H1 (cell line): ENCODE data around the gene PLEKHA5. TPM values are rescaled to one million over a fixed set of nuclear protein-coding genes. Genes with fewer than 3 reads are reported as not detected.

Source experiments
- CTCF ChIA-PET: fragments of 300-600 bp; sonication (Branson Sonifier 250); formaldehyde crosslinking; loops from one replicate; lab custom pipeline; 2021; ENCODE audit not compliant: partially characterized antibody; lab: Charles Lee
- POLR2A ChIA-PET: fragments of 300-600 bp; sonication (Branson Sonifier 250); formaldehyde crosslinking; loops from one replicate; lab custom pipeline; 2021; ENCODE audit warnings: inconsistent platforms; ENCODE audit not compliant: partially characterized antibody; lab: Charles Lee
- DNase-seq, 2 experiments: peaks; one replicate each; pipeline versions ENCODE4 v3.0.0 to v3.0.0-alpha.2; 2010 to 2022; ENCODE audit warnings: low spot score in 2 of 2, low read depth in 1 of 2, mixed read lengths in 1 of 2
- FAIRE-seq: peaks from 2 replicates; lab custom pipeline; 2011; peaks lifted over from hg19 to GRCh38; lab: Jason Lieb, UNC
- H2AFZ ChIP-seq: 2 replicates; pipeline ENCODE4 v1.8.1; 2012; ENCODE audit warnings: low read length, inconsistent platforms
- H2AK5ac ChIP-seq: 2 replicates; pipeline ENCODE4 v1.6.1; 2013; ENCODE audit warnings: low read depth, low read length
- H2BK120ac ChIP-seq: replicated peaks from 2 replicates; pipeline ENCODE3; 2013; ENCODE audit warnings: low read depth, low read length, inconsistent platforms
- H2BK12ac ChIP-seq: 2 replicates; pipeline ENCODE4 v1.6.1; 2013; ENCODE audit warnings: low read depth, low read length
- H2BK15ac ChIP-seq: 2 replicates; pipeline ENCODE4 v1.6.1; 2013; ENCODE audit warnings: low read length
- H2BK20ac ChIP-seq: 2 replicates; pipeline ENCODE4 v1.6.1; 2013; ENCODE audit warnings: low read length
- H2BK5ac ChIP-seq: 2 replicates; pipeline ENCODE4 v1.6.1; 2013; ENCODE audit warnings: low read depth, low read length
- H3K14ac ChIP-seq: 2 replicates; pipeline ENCODE4 v1.6.1; 2013; ENCODE audit warnings: inconsistent platforms; ENCODE audit not compliant: insufficient read length
- H3K18ac ChIP-seq: 2 replicates; pipeline ENCODE4 v1.6.1; 2013; ENCODE audit warnings: low read length; ENCODE audit errors: extremely low read depth
- H3K23ac ChIP-seq: 2 replicates; pipeline ENCODE4 v1.6.1; 2013; ENCODE audit warnings: inconsistent platforms; ENCODE audit not compliant: insufficient read length
- H3K23me2 ChIP-seq: 2 replicates; pipeline ENCODE4 v1.6.1; 2013; ENCODE audit warnings: low read depth, low read length
- H3K27ac ChIP-seq: 2 replicates; pipeline ENCODE4 v1.6.1; 2011; ENCODE audit warnings: low read depth, low read length, inconsistent platforms
- H3K27me3 ChIP-seq, 4 experiments: replicated peaks in 1 of 4; 1 replicate in 1 of 4; 2 replicates in 3 of 4; pipeline versions ENCODE4 v1.6.1 to v1.8.1; 2011 to 2013; ENCODE audit warnings: low read length in 3 of 4, mild to moderate bottlenecking in 3 of 4, inconsistent platforms in 2 of 4, mixed read lengths in 2 of 4, moderate library complexity in 1 of 4; ENCODE audit not compliant: control insufficient read depth in 3 of 4, insufficient read depth in 3 of 4; ENCODE audit errors: extremely low read depth in 1 of 4
- H3K36me3 ChIP-seq, 4 experiments: 2 replicates each; pipeline versions ENCODE4 v1.6.1 to v1.8.1; 2011 to 2013; ENCODE audit warnings: mild to moderate bottlenecking in 4 of 4, low read length in 3 of 4, moderate library complexity in 2 of 4, control low read depth in 1 of 4, inconsistent platforms in 1 of 4; ENCODE audit not compliant: insufficient read depth in 4 of 4, control insufficient read depth in 2 of 4
- H3K4ac ChIP-seq: replicated peaks from 2 replicates; pipeline ENCODE3; 2013; ENCODE audit warnings: low read length, low read depth, mixed read lengths, inconsistent platforms; ENCODE audit not compliant: insufficient read length
- H3K4me1 ChIP-seq, 4 experiments: replicated peaks in 1 of 4; 1 replicate in 1 of 4; 2 replicates in 3 of 4; pipeline versions ENCODE4 v1.6.1 to v1.8.1; 2011 to 2013; ENCODE audit warnings: low read length in 3 of 4, inconsistent platforms in 2 of 4, mixed read lengths in 1 of 4; ENCODE audit not compliant: insufficient read depth in 4 of 4, control insufficient read depth in 3 of 4
- H3K4me2 ChIP-seq, 2 experiments: 2 replicates each; pipeline versions ENCODE4 v1.6.1 to v1.8.1; 2011 to 2013; ENCODE audit warnings: low read depth in 2 of 2, low read length in 2 of 2, control low read depth in 1 of 2, inconsistent platforms in 1 of 2, mild to moderate bottlenecking in 1 of 2; ENCODE audit not compliant: insufficient read depth in 1 of 2
- H3K4me3 ChIP-seq, 4 experiments: fragments of 200-600, 300-600 bp in 1 of 4; sonication (generic), shearing (Covaris generic), sonication (Bioruptor Twin) in 1 of 4; 2 replicates each; pipeline versions ENCODE4 v1.5.1 to v1.8.1; 2011 to 2016; ENCODE audit warnings: low read length in 4 of 4, low read depth in 3 of 4, control low read depth in 2 of 4, inconsistent platforms in 2 of 4, mild to moderate bottlenecking in 2 of 4, mixed read lengths in 1 of 4, moderate library complexity in 1 of 4; ENCODE audit not compliant: insufficient read depth in 2 of 4; ENCODE audit errors: extremely low read depth in 1 of 4
- H3K56ac ChIP-seq: replicated peaks from 2 replicates; pipeline ENCODE3; 2013; ENCODE audit warnings: low read depth, mild to moderate bottlenecking, mixed read lengths, low read length, inconsistent platforms; ENCODE audit not compliant: insufficient read length
- H3K79me1 ChIP-seq: 2 replicates; pipeline ENCODE4 v1.6.1; 2013; ENCODE audit warnings: low read depth, low read length, control low read depth
- H3K79me2 ChIP-seq, 2 experiments: 2 replicates each; pipeline versions ENCODE4 v1.6.1 to v1.8.1; 2012 to 2013; ENCODE audit warnings: low read length in 2 of 2, mild to moderate bottlenecking in 2 of 2, inconsistent platforms in 1 of 2; ENCODE audit not compliant: insufficient read depth in 2 of 2, control insufficient read depth in 1 of 2
- H3K9ac ChIP-seq, 4 experiments: replicated peaks in 1 of 4; 1 replicate in 1 of 4; 2 replicates in 3 of 4; pipeline versions ENCODE4 v1.6.1 to v1.8.1; 2011 to 2013; ENCODE audit warnings: low read depth in 3 of 4, low read length in 3 of 4, control low read depth in 2 of 4, mild to moderate bottlenecking in 2 of 4, moderate library complexity in 2 of 4, inconsistent platforms in 1 of 4; ENCODE audit errors: extremely low read depth in 1 of 4
- H3K9me3 ChIP-seq, 2 experiments: 2 replicates each; pipeline versions ENCODE4 v1.6.1 to v1.8.1; 2012 to 2013; ENCODE audit warnings: mild to moderate bottlenecking in 2 of 2, moderate library complexity in 2 of 2, control low read depth in 1 of 2, inconsistent platforms in 1 of 2, low read depth in 1 of 2, low read length in 1 of 2, mixed read lengths in 1 of 2; ENCODE audit not compliant: insufficient read depth in 2 of 2
- H4K20me1 ChIP-seq, 2 experiments: replicated peaks in 1 of 2; 2 replicates each; pipeline versions ENCODE3 to v1.8.1; 2011 to 2013; ENCODE audit warnings: inconsistent platforms in 2 of 2, low read length in 2 of 2, mild to moderate bottlenecking in 1 of 2; ENCODE audit not compliant: insufficient read depth in 2 of 2, control insufficient read depth in 1 of 2
- H4K5ac ChIP-seq: 2 replicates; pipeline ENCODE4 v1.6.1; 2013; ENCODE audit warnings: low read length, low read depth, mixed read lengths, inconsistent platforms; ENCODE audit not compliant: insufficient read length
- H4K8ac ChIP-seq: 2 replicates; pipeline ENCODE4 v1.8.0; 2013; ENCODE audit warnings: mild to moderate bottlenecking, moderate library complexity, low read length, inconsistent platforms; ENCODE audit not compliant: insufficient read depth; ENCODE audit errors: extremely low read depth
- H4K91ac ChIP-seq: replicated peaks from 2 replicates; pipeline ENCODE3; 2013; ENCODE audit warnings: low read length, mixed read lengths, inconsistent platforms; ENCODE audit not compliant: insufficient read length
- BCL11A ChIP-seq, 2 experiments: IDR thresholded peaks; one replicate each; pipeline ENCODE4 v1.6.1; 2011; ENCODE audit warnings: low read depth in 2 of 2, low read length in 2 of 2, mild to moderate bottlenecking in 2 of 2
- CBX5 ChIP-seq: fragments of 300-800, 300-1000 bp; sonication (generic); IDR thresholded peaks from 2 replicates; pipeline ENCODE4 v1.7.1; 2016; ENCODE audit warnings: antibody characterized with exemption, low read length, low read depth
- CHD2 ChIP-seq: IDR thresholded peaks from 2 replicates; pipeline ENCODE4 v1.6.1; 2012; ENCODE audit warnings: low read length, improper control_type of control experiment
- GABPA ChIP-seq: IDR thresholded peaks from 2 replicates; pipeline ENCODE4 v1.6.1; 2011; ENCODE audit warnings: mild to moderate bottlenecking, low read length, moderate library complexity, borderline replicate concordance; ENCODE audit not compliant: insufficient read depth
- NRF1 ChIP-seq: IDR thresholded peaks from 2 replicates; pipeline ENCODE4 v1.6.1; 2011; ENCODE audit warnings: mild to moderate bottlenecking, low read depth, low read length, improper control_type of control experiment
- PHF8 ChIP-seq: fragments of 200-600 bp; sonication (generic); conservative IDR thresholded peaks from 2 replicates; pipeline ENCODE4 v1.7.1; 2012; ENCODE audit warnings: low read depth, mild to moderate bottlenecking, inconsistent platforms, low read length, moderate library complexity
- RXRA ChIP-seq: IDR thresholded peaks from 2 replicates; pipeline ENCODE4 v1.6.1; 2011; ENCODE audit warnings: low read depth, mild to moderate bottlenecking, low read length, moderate library complexity; ENCODE audit not compliant: insufficient read depth
- TBP ChIP-seq: IDR thresholded peaks from 2 replicates; pipeline ENCODE4 v1.6.1; 2011; ENCODE audit warnings: low read depth, low read length, improper control_type of control experiment
- WGBS, 2 experiments: shearing (Covaris generic) in 1 of 2; methylation state at CpG; one replicate each; pipeline versions ENCODE4 v1.1.6 to v1.1.7; 2013 to 2015; ENCODE audit warnings: low lambda C conversion rate in 2 of 2, mixed read lengths in 2 of 2, inconsistent platforms in 1 of 2, low coverage in 1 of 2, missing lambda C conversion rate in 1 of 2; ENCODE audit not compliant: insufficient replicate concordance in 2 of 2, insufficient coverage in 1 of 2, insufficient read length in 1 of 2; ENCODE audit errors: extremely low coverage in 1 of 2, missing lambda C conversion rate in 1 of 2; 5-methylcytosine and 5-hydroxymethylcytosine counted together
- polyA plus RNA-seq, 7 experiments: library from polyadenylated mRNA; depleted of rRNA in 3 of 7; stranded (reverse) in 5 of 7; unstranded in 2 of 7; fragments of >200 nt in 5 of 7; fragments of 200-250 nt in 2 of 7; gene quantifications; 1 replicate in 5 of 7; 2 replicates in 1 of 7; 4 replicates in 1 of 7; pipeline versions ENCODE4 v1.2.1 to v1.2.3, GENCODE V29; 2011 to 2013; ENCODE audit warnings: missing spikeins in 2 of 7, mixed read lengths in 2 of 7
- total RNA-seq: library from RNA; stranded (reverse); fragmentation: NEBNext Ultra II Directional; extraction: Animal tissue kit (Norgen Biotek cat#: 25700); gene quantifications from 2 replicates; pipeline ENCODE4 v1.2.1, GENCODE V29; 2021

Gene PLEKHA5
- total and polyA plus RNA-seq, 2 of the 8 experiments (the other 6 are each of a cell fraction or from before 2014, with no cell fraction given), result 17.2 to 66.1 TPM

- no peak overlapping the region for H2BK20ac ChIP-seq
- H3K79me1 ChIP-seq, result no peaks in the 10 kb centered on the region
- WGBS, 2 experiments, result 50% methylated on average over 2 of the region's 2 CpGs; no CpG with 5 or more reads in 1 of the 2 experiments
- no peak overlapping the region for H4K8ac ChIP-seq
- no peaks in the 10 kb centered on the region for H3K23me2 ChIP-seq
- H3K4me3 ChIP-seq, result no peak overlapping the region
- TF ChIP-seq BCL11A (IDR thresholded peaks at IDR 0.05; ENCODE audit: low read depth in 2 of 2, low read length in 2 of 2) (no peak), RXRA (no peak), GABPA (no peak), NRF1 (no peak), CBX5 (no peak), TBP (no peak), PHF8 (no peak), CHD2 (no peak)
- TF ChIP-seq, all 59 proteins: peak for 0
- no peaks in the 10 kb centered on the region for H4K20me1 ChIP-seq
- FAIRE-seq (no peak), DNase-seq (no peak)
- no peak overlapping the region for H4K5ac ChIP-seq
- H2BK15ac ChIP-seq, result no peak overlapping the region
- H2BK12ac ChIP-seq, result no peak overlapping the region
- H3K56ac ChIP-seq, result no peak overlapping the region
- no peak overlapping the region for H3K4ac ChIP-seq
- CTCF ChIA-PET, result interaction anchor here (0.6 kb wide), 1 partner anchor 25 kb away, joined by 3 read pairs; no protein-coding TSS in a partner anchor
- no peaks in the 10 kb centered on the region for H3K9me3 ChIP-seq
- H3K27ac ChIP-seq, result no peak overlapping the region
- no peak overlapping the region for H3K9ac ChIP-seq
- no peak overlapping the region for H3K18ac ChIP-seq
- H3K79me2 ChIP-seq, result no peaks in the 10 kb centered on the region
- H3K27me3 ChIP-seq, result no peaks in the 10 kb centered on the region
- H3K23ac ChIP-seq, result no peak overlapping the region
- H3K14ac ChIP-seq, result no peak overlapping the region
- no peak overlapping the region for H2BK120ac ChIP-seq
- no peak overlapping the region for H3K4me2 ChIP-seq
- no peak overlapping the region for H2AK5ac ChIP-seq
- H2AFZ ChIP-seq, result no peak overlapping the region
- H3K4me1 ChIP-seq, result no peaks in the 10 kb centered on the region
- no peak overlapping the region for H2BK5ac ChIP-seq
- POLR2A ChIA-PET, result no interaction called here
- peaks cover 0 to 41% (median 20%) of the 10 kb centered on the region in 4 experiments; a peak in 6 of 8 replicates for H3K36me3 ChIP-seq
- no peak overlapping the region for H4K91ac ChIP-seq
Observed at GRCh38 chr12:19323805-19324204, 194.3 kb downstream of the PLEKHA5 start.
